Astrocyte (in vitro differentiated cells and primary cell): ENCODE results near the gene ZBTB46. TPM values are rescaled to one million over a fixed set of nuclear protein-coding genes. Genes with fewer than 3 reads are reported as not detected.

Experiments used
- DNase-seq: peaks from one replicate; pipeline ENCODE4 v3.0.0-alpha.2; 2010; ENCODE audit warnings: low read depth
- FAIRE-seq: peaks from 2 replicates; lab custom pipeline; 2011; peaks lifted over from hg19 to GRCh38; lab: Jason Lieb, UNC
- H2AFZ ChIP-seq: 2 replicates; pipeline ENCODE4 v1.6.0; 2012; ENCODE audit warnings: low read depth, low read length, inconsistent platforms
- H3K27ac ChIP-seq: 2 replicates; pipeline ENCODE4 v1.5.1; 2011; ENCODE audit warnings: low read depth, low read length, inconsistent platforms
- H3K27me3 ChIP-seq: 2 replicates; pipeline ENCODE4 v1.6.0; 2011; ENCODE audit warnings: low read length, inconsistent platforms; ENCODE audit not compliant: insufficient read depth
- H3K36me3 ChIP-seq: 2 replicates; pipeline ENCODE4 v1.5.1; 2011; ENCODE audit warnings: low read length, inconsistent platforms; ENCODE audit not compliant: insufficient read depth
- H3K4me1 ChIP-seq: 2 replicates; pipeline ENCODE4 v1.5.1; 2011; ENCODE audit warnings: low read length, inconsistent platforms; ENCODE audit not compliant: insufficient read depth
- H3K4me2 ChIP-seq: 2 replicates; pipeline ENCODE4 v1.6.0; 2012; ENCODE audit warnings: low read length, inconsistent platforms
- H3K4me3 ChIP-seq: 2 replicates; pipeline ENCODE4 v1.5.1; 2011; ENCODE audit warnings: low read depth, mild to moderate bottlenecking, low read length, inconsistent platforms; ENCODE audit not compliant: insufficient read depth
- H3K79me2 ChIP-seq: 2 replicates; pipeline ENCODE4 v1.6.0; 2012; ENCODE audit warnings: mild to moderate bottlenecking, low read length, inconsistent platforms; ENCODE audit not compliant: insufficient read depth
- H3K9ac ChIP-seq: 2 replicates; pipeline ENCODE4 v1.6.0; 2012; ENCODE audit warnings: mild to moderate bottlenecking, low read length, inconsistent platforms
- H3K9me3 ChIP-seq: 2 replicates; pipeline ENCODE4 v1.5.1; 2012; ENCODE audit warnings: low read depth, mild to moderate bottlenecking, low read length, inconsistent platforms; ENCODE audit not compliant: insufficient read depth
- H4K20me1 ChIP-seq: 2 replicates; pipeline ENCODE4 v1.6.0; 2012; ENCODE audit warnings: low read length, inconsistent platforms; ENCODE audit not compliant: insufficient read depth
- H3K27ac Mint-ChIP-seq: one replicate; pipeline ENCODE4 v1.8.0; 2021; ENCODE audit warnings: mild to moderate bottlenecking, mixed read lengths; ENCODE audit not compliant: unreplicated experiment
- H3K27me3 Mint-ChIP-seq: one replicate; pipeline ENCODE4 v1.8.0; 2021; ENCODE audit warnings: low read depth, mixed read lengths; ENCODE audit not compliant: unreplicated experiment
- H3K36me3 Mint-ChIP-seq: one replicate; pipeline ENCODE4 v1.8.0; 2021; ENCODE audit warnings: low read depth, mixed read lengths; ENCODE audit not compliant: unreplicated experiment
- H3K4me1 Mint-ChIP-seq: one replicate; pipeline ENCODE4 v1.8.0; 2021; ENCODE audit warnings: low read depth, mixed read lengths; ENCODE audit not compliant: unreplicated experiment
- H3K4me3 Mint-ChIP-seq: one replicate; pipeline ENCODE4 v1.8.0; 2021; ENCODE audit warnings: mild to moderate bottlenecking, moderate library complexity, mixed read lengths; ENCODE audit not compliant: unreplicated experiment
- H3K9me3 Mint-ChIP-seq: one replicate; pipeline ENCODE4 v1.8.0; 2021; ENCODE audit warnings: mild to moderate bottlenecking, mixed read lengths; ENCODE audit not compliant: unreplicated experiment
- EZH2 ChIP-seq: IDR thresholded peaks from 2 replicates; pipeline ENCODE4 v1.6.1; 2012; ENCODE audit warnings: mild to moderate bottlenecking, low read length, inconsistent platforms; ENCODE audit not compliant: insufficient read depth
- total RNA-seq: library from RNA; stranded (reverse); gene quantifications from 2 replicates; pipeline ENCODE4 v1.2.1, GENCODE V29; 2021
- TF ChIP-seq, protein P1 (sequence below): IDR thresholded peaks from 2 replicates; pipeline ENCODE4 v1.5.1; 2011; ENCODE audit warnings: low read depth, mild to moderate bottlenecking, inconsistent platforms, low read length, moderate library complexity; ENCODE audit not compliant: insufficient read depth

ZBTB46 gene
- total RNA-seq, 1 donor from 2014 or later: 13.9 TPM

- Histone ChIP-seq H3K27me3 (peaks cover 18% of the 10 kb centered on the region), H3K79me2 (peaks cover 20% of the 10 kb centered on the region), H3K9ac (no peak overlapping the region), H3K4me2 (peak overlapping the region; percentile 91), H3K4me3 (peak overlapping the region; percentile 5), H3K9me3 (no peaks in the 10 kb centered on the region), H3K36me3 (no peaks in the 10 kb centered on the region), H3K4me1 (peaks cover 11% of the 10 kb centered on the region), H3K27ac (no peak overlapping the region), H2AFZ (no peak overlapping the region), H4K20me1 (peaks cover 42% of the 10 kb centered on the region)
- no peak for DNase-seq
- Mint-ChIP-seq H3K4me1 (peaks cover 27% of the 10 kb centered on the region), H3K4me3 (no peak overlapping the region), H3K36me3 (no peaks in the 10 kb centered on the region), H3K27ac (no peak overlapping the region), H3K9me3 (no peaks in the 10 kb centered on the region), H3K27me3 (no peaks in the 10 kb centered on the region)
- FAIRE-seq: no peak
- TF ChIP-seq, protein P1, sequence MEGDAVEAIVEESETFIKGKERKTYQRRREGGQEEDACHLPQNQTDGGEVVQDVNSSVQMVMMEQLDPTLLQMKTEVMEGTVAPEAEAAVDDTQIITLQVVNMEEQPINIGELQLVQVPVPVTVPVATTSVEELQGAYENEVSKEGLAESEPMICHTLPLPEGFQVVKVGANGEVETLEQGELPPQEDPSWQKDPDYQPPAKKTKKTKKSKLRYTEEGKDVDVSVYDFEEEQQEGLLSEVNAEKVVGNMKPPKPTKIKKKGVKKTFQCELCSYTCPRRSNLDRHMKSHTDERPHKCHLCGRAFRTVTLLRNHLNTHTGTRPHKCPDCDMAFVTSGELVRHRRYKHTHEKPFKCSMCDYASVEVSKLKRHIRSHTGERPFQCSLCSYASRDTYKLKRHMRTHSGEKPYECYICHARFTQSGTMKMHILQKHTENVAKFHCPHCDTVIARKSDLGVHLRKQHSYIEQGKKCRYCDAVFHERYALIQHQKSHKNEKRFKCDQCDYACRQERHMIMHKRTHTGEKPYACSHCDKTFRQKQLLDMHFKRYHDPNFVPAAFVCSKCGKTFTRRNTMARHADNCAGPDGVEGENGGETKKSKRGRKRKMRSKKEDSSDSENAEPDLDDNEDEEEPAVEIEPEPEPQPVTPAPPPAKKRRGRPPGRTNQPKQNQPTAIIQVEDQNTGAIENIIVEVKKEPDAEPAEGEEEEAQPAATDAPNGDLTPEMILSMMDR: no peak
- TF ChIP-seq EZH2: no peak
Measured at GRCh38 chr20:63828545-63828944, 2.5 kb downstream of the ZBTB46 start.

DNA sequence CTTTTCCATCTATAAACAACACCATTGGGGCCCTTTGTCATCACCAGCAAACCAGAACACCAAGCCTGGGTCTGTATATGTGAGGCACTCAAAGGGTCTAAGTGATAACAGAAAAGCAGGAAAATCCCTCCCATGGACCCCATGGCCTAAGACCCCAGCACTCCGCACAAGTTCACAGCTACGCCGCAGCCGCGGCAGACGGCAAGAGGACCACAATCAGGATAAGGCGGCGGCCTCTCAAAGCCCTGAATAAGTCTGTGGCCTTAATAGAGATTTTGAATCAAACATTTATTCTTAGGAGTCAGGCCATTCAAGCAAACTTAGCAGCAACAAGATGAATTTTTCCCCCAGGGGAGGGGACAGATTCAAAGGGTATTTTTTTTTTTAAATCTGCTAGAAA is 2.9 kb downstream of the ZBTB46 start:
- no peaks in the 10 kb centered on the region for H3K9me3 ChIP-seq
- peak overlapping the region; percentile 45 for H3K4me3 Mint-ChIP-seq
- H3K4me2 ChIP-seq: peak overlapping the region; percentile 91
- H3K36me3 Mint-ChIP-seq: no peaks in the 10 kb centered on the region
- no peaks in the 10 kb centered on the region for H3K36me3 ChIP-seq
- H2AFZ ChIP-seq: no peak overlapping the region
- no peak overlapping the region for H3K27ac Mint-ChIP-seq
- H3K4me1 ChIP-seq: peaks cover 9% of the 10 kb centered on the region
- no peaks in the 10 kb centered on the region for H3K27me3 Mint-ChIP-seq
- H3K4me1 Mint-ChIP-seq: peaks cover 26% of the 10 kb centered on the region
- H3K27ac ChIP-seq: no peak overlapping the region
- no peaks in the 10 kb centered on the region for H3K9me3 Mint-ChIP-seq
- peaks cover 19% of the 10 kb centered on the region for H3K27me3 ChIP-seq
- TF ChIP-seq EZH2: no peak
- TF ChIP-seq, protein P1: no peak
- peaks cover 42% of the 10 kb centered on the region for H4K20me1 ChIP-seq
- H3K9ac ChIP-seq: no peak overlapping the region
- FAIRE-seq (no peak), DNase-seq (no peak)
- peaks cover 20% of the 10 kb centered on the region for H3K79me2 ChIP-seq
- peak overlapping the region; percentile 5 for H3K4me3 ChIP-seq

DNA sequence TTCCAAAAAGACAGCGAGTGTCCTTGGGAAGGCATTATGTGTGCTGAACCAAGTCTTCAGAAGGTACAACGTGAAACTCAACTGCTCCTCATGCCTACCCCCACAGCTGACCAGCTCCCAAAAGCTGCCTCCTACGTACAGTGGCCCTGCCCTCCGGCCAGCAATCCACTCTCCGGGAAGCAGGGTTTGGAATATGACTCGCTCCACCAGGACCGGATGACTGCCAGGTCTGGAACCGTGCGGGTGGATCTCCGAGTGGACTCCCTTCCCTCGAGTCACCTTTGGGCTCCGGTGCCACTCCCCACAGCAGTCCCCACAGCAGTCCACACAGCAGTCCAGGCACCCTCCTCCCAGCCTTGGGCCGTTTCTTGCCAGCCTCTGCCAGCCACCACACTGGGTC is 4.3 kb downstream of the ZBTB46 start:
- Histone ChIP-seq H3K79me2 (peaks cover 25% of the 10 kb centered on the region), H3K36me3 (no peaks in the 10 kb centered on the region), H4K20me1 (peaks cover 42% of the 10 kb centered on the region), H3K9me3 (no peaks in the 10 kb centered on the region), H3K9ac (no peak overlapping the region), H3K27me3 (peaks cover 19% of the 10 kb centered on the region), H3K4me1 (peaks cover 9% of the 10 kb centered on the region), H3K4me3 (no peak overlapping the region), H3K4me2 (peak overlapping the region; percentile 52), H3K27ac (no peak overlapping the region), H2AFZ (no peak overlapping the region)
- Mint-ChIP-seq H3K9me3 (no peaks in the 10 kb centered on the region), H3K36me3 (no peaks in the 10 kb centered on the region), H3K4me1 (peaks cover 29% of the 10 kb centered on the region), H3K27ac (peak overlapping the region; percentile 55), H3K4me3 (no peak overlapping the region), H3K27me3 (no peaks in the 10 kb centered on the region)
- DNase-seq: no peak
- TF ChIP-seq, protein P1: no peak
- TF ChIP-seq EZH2: no peak
- FAIRE-seq: no peak
